ENCODE measurements around the gene AMACR. TPM values are rescaled to one million over a fixed set of nuclear protein-coding genes. Genes with fewer than 3 reads are reported as not detected.

Gene AMACR
- total RNA-seq, 1 experiment from 2014 or later = 20.6 TPM

DNA sequence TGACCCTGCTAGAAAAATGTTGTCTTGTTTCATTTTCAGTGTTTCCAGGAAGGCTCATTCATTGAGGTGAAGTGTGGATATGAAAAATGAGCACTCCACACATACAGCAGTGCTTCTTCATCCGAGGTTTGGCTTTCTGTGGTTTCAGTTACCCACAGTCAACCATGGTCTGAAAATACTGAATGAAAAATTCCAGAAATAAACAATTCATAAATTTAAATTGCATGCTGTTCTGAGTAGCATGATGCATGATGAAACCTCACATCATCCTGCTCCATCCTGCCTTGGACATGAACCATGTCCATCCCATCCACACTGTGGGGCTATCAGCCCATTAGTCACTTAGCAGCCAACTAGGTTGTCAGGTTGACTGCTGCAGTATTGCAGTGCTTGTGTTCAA lies 13.0 kb downstream of the AMACR start:
- H3K27ac ChIP-seq (ENCODE audit: low read length) = no peak overlapping the region
- H3K4me1 ChIP-seq (ENCODE audit: control insufficient read depth, insufficient read depth, low read length) = no peaks in the 10 kb centered on the region
- no peak overlapping the region for H3K4me3 ChIP-seq (ENCODE audit: low read depth in 2 of 2, low read length in 2 of 2)
- BruUV-seq (replicated peaks) = no TSS peak
- POLR2A ChIA-PET = no interaction called here
- H3K27me3 ChIP-seq (ENCODE audit: control insufficient read depth, insufficient read depth, low read length) = no peaks in the 10 kb centered on the region
- in situ Hi-C loops (cut with HindIII; ENCODE audit: low pct_unique_long_range_greater_than_20kb, low sequenced_read_pairs) = no loop called here
- H3K9me3 ChIP-seq (ENCODE audit: control insufficient read depth, insufficient read depth, low read depth, low read length) = no peaks in the 10 kb centered on the region
- DNase-seq (ENCODE audit: low read depth, low spot score) = no peak
- CTCF ChIA-PET = interaction anchor here (0.6 kb wide), 1 partner anchor 1009 kb away, joined by 5 read pairs; no protein-coding TSS in a partner anchor
- ATAC-seq = no peak
- TF ChIP-seq, protein P1, sequence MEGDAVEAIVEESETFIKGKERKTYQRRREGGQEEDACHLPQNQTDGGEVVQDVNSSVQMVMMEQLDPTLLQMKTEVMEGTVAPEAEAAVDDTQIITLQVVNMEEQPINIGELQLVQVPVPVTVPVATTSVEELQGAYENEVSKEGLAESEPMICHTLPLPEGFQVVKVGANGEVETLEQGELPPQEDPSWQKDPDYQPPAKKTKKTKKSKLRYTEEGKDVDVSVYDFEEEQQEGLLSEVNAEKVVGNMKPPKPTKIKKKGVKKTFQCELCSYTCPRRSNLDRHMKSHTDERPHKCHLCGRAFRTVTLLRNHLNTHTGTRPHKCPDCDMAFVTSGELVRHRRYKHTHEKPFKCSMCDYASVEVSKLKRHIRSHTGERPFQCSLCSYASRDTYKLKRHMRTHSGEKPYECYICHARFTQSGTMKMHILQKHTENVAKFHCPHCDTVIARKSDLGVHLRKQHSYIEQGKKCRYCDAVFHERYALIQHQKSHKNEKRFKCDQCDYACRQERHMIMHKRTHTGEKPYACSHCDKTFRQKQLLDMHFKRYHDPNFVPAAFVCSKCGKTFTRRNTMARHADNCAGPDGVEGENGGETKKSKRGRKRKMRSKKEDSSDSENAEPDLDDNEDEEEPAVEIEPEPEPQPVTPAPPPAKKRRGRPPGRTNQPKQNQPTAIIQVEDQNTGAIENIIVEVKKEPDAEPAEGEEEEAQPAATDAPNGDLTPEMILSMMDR (IDR thresholded peaks at IDR 0.05) = 0 out of 2 replicates have a peak, but pooled peaks have one; percentile 18
- TF ChIP-seq POLR2AphosphoS5 (IDR thresholded peaks at IDR 0.05; ENCODE audit: low read depth, low read length) (no peak), TCF7L2 (IDR thresholded peaks at IDR 0.05; ENCODE audit: low read depth, low read length) (no peak), SIN3A (IDR thresholded peaks at IDR 0.05; ENCODE audit: borderline replicate concordance, insufficient read depth, low read depth, low read length) (no peak)
- TF ChIP-seq, protein P2, sequence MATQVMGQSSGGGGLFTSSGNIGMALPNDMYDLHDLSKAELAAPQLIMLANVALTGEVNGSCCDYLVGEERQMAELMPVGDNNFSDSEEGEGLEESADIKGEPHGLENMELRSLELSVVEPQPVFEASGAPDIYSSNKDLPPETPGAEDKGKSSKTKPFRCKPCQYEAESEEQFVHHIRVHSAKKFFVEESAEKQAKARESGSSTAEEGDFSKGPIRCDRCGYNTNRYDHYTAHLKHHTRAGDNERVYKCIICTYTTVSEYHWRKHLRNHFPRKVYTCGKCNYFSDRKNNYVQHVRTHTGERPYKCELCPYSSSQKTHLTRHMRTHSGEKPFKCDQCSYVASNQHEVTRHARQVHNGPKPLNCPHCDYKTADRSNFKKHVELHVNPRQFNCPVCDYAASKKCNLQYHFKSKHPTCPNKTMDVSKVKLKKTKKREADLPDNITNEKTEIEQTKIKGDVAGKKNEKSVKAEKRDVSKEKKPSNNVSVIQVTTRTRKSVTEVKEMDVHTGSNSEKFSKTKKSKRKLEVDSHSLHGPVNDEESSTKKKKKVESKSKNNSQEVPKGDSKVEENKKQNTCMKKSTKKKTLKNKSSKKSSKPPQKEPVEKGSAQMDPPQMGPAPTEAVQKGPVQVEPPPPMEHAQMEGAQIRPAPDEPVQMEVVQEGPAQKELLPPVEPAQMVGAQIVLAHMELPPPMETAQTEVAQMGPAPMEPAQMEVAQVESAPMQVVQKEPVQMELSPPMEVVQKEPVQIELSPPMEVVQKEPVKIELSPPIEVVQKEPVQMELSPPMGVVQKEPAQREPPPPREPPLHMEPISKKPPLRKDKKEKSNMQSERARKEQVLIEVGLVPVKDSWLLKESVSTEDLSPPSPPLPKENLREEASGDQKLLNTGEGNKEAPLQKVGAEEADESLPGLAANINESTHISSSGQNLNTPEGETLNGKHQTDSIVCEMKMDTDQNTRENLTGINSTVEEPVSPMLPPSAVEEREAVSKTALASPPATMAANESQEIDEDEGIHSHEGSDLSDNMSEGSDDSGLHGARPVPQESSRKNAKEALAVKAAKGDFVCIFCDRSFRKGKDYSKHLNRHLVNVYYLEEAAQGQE (IDR thresholded peaks at IDR 0.05; ENCODE audit: insufficient read depth in 1 of 2, low read depth in 2 of 2, low read length in 1 of 2) = no peak
- intact Hi-C loops (cut with micrococcal nuclease; ENCODE audit: unreplicated experiment) = no loop called here
- H3K36me3 ChIP-seq (ENCODE audit: control insufficient read depth, insufficient read depth, low read length) = no peaks in the 10 kb centered on the region

GRCh38 chr5:33992864-33993263 lies 15.0 kb downstream of the AMACR start:
- DNase-seq (ENCODE audit: low read depth, low spot score) (no peak), ATAC-seq (no peak)
- ChIA-PET POLR2A (no interaction called here), CTCF (no interaction called here)
- intact Hi-C loops (cut with micrococcal nuclease; ENCODE audit: unreplicated experiment) (no loop called here), in situ Hi-C loops (cut with HindIII; ENCODE audit: low pct_unique_long_range_greater_than_20kb, low sequenced_read_pairs) (no loop called here)
- no peak overlapping the region for H3K27ac ChIP-seq (ENCODE audit: low read length)
- no peaks in the 10 kb centered on the region for H3K36me3 ChIP-seq (ENCODE audit: control insufficient read depth, insufficient read depth, low read length)
- no peaks in the 10 kb centered on the region for H3K27me3 ChIP-seq (ENCODE audit: control insufficient read depth, insufficient read depth, low read length)
- TF ChIP-seq, protein P2 (IDR thresholded peaks at IDR 0.05; ENCODE audit: insufficient read depth in 1 of 2, low read depth in 2 of 2, low read length in 1 of 2) = no peak
- no peak for TF ChIP-seq TCF7L2 (IDR thresholded peaks at IDR 0.05; ENCODE audit: low read depth, low read length)
- no peak for TF ChIP-seq POLR2AphosphoS5 (IDR thresholded peaks at IDR 0.05; ENCODE audit: low read depth, low read length)
- TF ChIP-seq, protein P1 (IDR thresholded peaks at IDR 0.05) = no peak
- no peak for TF ChIP-seq SIN3A (IDR thresholded peaks at IDR 0.05; ENCODE audit: borderline replicate concordance, insufficient read depth, low read depth, low read length)
- no TSS peak for BruUV-seq (replicated peaks)
- no peaks in the 10 kb centered on the region for H3K9me3 ChIP-seq (ENCODE audit: control insufficient read depth, insufficient read depth, low read depth, low read length)
- no peaks in the 10 kb centered on the region for H3K4me1 ChIP-seq (ENCODE audit: control insufficient read depth, insufficient read depth, low read length)
- H3K4me3 ChIP-seq (ENCODE audit: low read depth in 2 of 2, low read length in 2 of 2) = no peak overlapping the region

Data from Panc1 (cell line).